SK-N-SH (cell line): ENCODE data around the gene KLK3.

Experiments used
- GABPA ChIP-seq: IDR thresholded peaks from 2 replicates; pipeline ENCODE4 v1.4.0; 2012; ENCODE audit warnings: low read depth, mild to moderate bottlenecking
- POLR2AphosphoS5 ChIP-seq: IDR thresholded peaks from 2 replicates; pipeline ENCODE4 v1.6.1; 2012; ENCODE audit warnings: low read depth, low read length
- TAF1 ChIP-seq: IDR thresholded peaks from 2 replicates; pipeline ENCODE4 v1.6.1; 2012; ENCODE audit warnings: low read depth, mild to moderate bottlenecking, low read length, moderate library complexity, borderline replicate concordance
- TF ChIP-seq, protein P1 (sequence below): fragments of 200-600 bp; sonication (generic); IDR thresholded peaks from 2 replicates; pipeline ENCODE4 v1.6.1; 2017; ENCODE audit warnings: antibody characterized with exemption, mild to moderate bottlenecking, moderate library complexity
- TF ChIP-seq, protein P2 (sequence below): IDR thresholded peaks from 2 replicates; pipeline ENCODE4 v1.4.0; 2012; ENCODE audit warnings: low read depth
- TF ChIP-seq, protein P3 (sequence below): IDR thresholded peaks from 2 replicates; pipeline ENCODE4 v1.6.1; 2012; ENCODE audit warnings: mild to moderate bottlenecking, low read depth, low read length, moderate library complexity

DNA sequence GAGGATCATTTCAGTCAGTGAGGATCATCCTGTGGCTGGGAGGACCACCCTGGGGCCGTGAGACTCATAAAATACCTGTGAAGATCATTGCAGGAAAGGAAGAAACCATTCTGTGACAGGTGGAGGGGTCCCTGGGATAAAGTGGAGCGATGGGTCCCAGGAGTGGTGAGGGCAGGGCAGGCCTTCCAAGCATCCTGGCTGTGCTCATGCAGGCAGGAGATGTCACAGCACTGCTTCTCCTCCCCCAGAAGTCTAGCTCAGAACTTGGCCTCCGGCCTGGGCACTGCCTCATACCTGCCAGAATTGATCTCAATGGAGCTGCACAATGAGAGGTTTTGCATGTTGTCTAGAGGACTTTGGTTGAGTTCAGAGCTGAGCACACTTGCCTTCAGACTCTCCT is 42.2 kb upstream of the KLK3 start:
- TF ChIP-seq, protein P1, sequence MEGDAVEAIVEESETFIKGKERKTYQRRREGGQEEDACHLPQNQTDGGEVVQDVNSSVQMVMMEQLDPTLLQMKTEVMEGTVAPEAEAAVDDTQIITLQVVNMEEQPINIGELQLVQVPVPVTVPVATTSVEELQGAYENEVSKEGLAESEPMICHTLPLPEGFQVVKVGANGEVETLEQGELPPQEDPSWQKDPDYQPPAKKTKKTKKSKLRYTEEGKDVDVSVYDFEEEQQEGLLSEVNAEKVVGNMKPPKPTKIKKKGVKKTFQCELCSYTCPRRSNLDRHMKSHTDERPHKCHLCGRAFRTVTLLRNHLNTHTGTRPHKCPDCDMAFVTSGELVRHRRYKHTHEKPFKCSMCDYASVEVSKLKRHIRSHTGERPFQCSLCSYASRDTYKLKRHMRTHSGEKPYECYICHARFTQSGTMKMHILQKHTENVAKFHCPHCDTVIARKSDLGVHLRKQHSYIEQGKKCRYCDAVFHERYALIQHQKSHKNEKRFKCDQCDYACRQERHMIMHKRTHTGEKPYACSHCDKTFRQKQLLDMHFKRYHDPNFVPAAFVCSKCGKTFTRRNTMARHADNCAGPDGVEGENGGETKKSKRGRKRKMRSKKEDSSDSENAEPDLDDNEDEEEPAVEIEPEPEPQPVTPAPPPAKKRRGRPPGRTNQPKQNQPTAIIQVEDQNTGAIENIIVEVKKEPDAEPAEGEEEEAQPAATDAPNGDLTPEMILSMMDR: no peak
- TF ChIP-seq GABPA (no peak), POLR2AphosphoS5 (no peak), TAF1 (no peak)
- TF ChIP-seq, protein P2, sequence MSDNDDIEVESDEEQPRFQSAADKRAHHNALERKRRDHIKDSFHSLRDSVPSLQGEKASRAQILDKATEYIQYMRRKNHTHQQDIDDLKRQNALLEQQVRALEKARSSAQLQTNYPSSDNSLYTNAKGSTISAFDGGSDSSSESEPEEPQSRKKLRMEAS: no peak
- TF ChIP-seq, protein P3, sequence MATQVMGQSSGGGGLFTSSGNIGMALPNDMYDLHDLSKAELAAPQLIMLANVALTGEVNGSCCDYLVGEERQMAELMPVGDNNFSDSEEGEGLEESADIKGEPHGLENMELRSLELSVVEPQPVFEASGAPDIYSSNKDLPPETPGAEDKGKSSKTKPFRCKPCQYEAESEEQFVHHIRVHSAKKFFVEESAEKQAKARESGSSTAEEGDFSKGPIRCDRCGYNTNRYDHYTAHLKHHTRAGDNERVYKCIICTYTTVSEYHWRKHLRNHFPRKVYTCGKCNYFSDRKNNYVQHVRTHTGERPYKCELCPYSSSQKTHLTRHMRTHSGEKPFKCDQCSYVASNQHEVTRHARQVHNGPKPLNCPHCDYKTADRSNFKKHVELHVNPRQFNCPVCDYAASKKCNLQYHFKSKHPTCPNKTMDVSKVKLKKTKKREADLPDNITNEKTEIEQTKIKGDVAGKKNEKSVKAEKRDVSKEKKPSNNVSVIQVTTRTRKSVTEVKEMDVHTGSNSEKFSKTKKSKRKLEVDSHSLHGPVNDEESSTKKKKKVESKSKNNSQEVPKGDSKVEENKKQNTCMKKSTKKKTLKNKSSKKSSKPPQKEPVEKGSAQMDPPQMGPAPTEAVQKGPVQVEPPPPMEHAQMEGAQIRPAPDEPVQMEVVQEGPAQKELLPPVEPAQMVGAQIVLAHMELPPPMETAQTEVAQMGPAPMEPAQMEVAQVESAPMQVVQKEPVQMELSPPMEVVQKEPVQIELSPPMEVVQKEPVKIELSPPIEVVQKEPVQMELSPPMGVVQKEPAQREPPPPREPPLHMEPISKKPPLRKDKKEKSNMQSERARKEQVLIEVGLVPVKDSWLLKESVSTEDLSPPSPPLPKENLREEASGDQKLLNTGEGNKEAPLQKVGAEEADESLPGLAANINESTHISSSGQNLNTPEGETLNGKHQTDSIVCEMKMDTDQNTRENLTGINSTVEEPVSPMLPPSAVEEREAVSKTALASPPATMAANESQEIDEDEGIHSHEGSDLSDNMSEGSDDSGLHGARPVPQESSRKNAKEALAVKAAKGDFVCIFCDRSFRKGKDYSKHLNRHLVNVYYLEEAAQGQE: no peak
